ENCODE results near the gene SERPINI1.

The SERPINI1 gene

DNA sequence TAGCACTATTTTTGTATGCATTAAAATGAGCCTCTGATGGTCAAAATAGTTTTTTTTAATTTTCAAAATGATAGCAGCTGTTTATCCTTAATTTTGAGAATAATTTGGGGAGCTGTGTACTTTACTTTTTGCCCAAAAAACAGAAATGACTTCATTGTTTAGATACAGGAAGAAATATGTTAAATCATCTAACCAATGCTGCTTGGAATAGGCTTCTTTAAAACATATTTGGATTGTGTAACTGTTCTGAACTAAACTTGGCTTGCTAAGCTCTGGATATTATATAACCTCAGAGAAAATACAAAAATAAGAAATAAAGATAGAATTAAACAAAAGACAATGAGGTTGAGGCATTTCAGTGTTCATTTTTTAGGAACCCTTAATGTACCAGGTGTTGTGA, 119.3 kb downstream of the SERPINI1 start:
- no peak for DNase-seq

DNA sequence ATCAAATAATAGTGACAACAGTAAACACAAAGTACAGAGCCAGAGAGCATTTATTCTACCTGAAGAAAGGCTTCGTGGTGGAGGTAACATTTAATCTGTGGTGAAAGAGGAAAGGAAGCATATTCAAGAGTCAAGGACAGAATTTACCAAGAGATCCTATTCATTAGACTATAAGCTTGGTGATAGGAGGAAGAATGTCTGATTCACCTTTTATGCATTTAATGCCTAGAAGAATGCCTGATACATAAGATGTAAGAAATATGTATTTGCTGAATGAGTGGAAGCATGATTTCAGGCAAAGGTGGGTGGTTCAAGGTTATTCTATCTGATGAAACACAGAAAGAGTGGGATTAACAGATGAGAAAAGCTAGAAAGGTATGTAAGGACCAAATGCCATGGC, 119.8 kb downstream of the SERPINI1 start:
- no peak for DNase-seq

DNA sequence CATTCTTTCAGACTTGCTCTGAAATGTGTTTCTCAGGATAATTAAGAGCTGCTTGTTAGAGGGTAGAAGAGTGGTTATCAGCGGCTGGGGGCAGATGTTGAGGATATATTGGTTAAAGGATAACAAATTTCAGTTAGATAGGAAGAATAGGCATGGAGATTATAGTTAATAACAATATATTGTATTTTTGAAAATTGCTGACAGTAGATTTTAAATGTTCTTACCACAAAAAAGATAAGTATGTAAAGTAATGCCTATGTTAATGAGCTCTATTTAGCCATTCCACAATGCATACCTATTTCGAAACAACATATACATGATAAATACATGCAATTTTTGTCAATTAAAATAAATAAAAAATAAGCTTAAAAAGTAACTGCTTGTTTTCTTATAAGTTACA, 123.3 kb downstream of the SERPINI1 start:
- no peak for DNase-seq

DNA sequence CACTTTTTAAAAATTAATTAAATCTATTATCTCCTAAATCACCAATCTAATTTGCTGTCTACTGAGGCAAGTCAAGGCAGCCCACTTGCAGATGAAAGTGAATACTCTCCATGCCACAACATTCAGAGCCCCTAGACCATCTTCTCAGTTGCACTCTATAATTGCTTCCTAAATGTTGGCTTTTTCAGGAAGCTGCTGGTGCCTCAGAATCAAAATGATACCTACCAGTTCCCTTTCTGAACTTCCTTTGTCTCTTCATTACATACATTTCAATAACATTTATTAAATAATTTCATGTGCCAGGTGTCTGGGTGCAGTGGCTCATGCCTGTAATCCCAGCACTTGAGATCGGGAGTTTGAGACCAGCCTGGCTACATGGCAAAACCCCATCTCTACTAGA, 124.1 kb downstream of the SERPINI1 start:
- DNase-seq, result no peak

DNA sequence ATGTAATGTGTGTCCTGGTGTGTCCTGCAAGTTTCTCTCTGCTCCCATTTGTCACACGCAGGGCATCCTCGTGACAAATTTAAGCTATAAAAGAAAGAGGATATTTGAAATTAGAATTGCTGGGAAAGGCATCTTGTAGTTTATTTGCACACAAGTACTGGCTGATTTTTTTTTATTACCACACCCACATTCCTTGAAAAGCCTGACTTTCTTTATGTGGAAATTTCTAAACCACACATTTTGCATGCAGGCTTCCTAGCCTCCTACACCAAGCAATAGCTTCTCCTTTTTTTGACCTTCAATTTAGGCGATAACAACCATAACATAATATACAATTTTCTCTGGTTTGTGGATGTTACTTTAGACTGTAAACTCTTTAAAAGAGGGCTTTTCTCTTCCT, 126.1 kb downstream of the SERPINI1 start:
- DNase-seq, result no peak

DNA sequence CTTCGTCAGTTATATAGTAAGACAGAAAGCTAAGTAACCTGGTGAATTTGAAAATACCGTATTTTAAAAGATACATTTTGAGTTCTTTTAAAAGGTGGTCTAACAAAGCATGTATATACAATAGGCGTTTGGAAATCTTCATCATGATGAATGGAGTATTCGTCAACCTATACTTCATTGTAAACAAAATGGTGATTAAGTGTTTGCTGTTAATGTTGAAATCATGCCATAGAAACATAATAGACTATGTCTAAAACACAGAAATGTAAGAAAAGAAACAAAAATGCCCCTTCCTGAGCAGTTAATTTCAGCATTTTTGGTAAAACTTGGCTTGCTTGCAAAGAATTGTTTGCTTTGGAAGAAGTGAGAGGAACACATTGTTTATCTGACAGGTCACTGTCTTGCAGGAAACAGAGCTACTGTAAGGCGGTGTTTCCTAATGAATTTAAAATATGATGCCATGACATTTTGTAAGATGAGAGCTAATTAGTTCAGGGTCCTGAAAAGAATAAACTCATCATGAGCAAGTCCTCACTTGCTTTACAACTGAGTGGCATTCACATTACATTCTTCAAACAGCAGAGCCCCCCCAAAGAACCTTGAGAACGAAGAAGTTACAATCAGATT, 126.7 kb downstream of the SERPINI1 start:
- DNase-seq, result no peak

DNA sequence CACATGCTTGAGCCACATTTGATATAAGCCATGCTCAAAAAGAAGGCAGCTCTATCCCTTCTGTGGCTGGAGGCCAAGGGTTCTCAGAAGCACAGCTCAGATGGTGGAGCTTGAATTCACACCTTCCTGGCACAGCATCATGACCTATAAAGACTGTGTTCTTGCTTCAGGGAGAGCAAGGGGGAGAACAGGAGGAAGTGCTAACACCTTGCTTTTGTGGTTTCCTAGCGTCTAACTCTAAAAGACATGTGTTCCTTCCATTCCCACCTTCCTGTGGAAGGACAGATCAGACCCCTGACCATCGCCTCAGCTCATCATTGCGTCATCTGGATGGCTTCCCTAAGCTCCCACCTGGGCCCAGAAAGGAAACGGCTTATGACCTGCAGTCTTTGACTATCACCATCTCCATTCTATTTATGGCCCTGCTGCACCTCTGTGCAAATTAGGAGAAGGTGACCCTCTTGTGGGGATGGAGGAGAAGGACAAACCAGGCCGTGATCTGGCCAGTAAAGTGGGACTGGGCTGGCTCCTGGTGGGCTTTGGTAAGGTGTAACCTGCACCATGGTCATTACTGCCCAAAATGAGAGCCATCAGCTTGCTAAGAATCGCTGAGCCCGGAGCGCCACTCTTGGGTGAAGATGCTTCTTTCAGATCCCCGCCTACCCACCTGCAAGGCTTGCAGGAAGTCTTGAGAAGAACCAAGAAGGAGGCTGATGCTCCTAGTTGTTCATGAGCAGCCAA, 128.5 kb downstream of the SERPINI1 start:
- no peak for DNase-seq

DNA sequence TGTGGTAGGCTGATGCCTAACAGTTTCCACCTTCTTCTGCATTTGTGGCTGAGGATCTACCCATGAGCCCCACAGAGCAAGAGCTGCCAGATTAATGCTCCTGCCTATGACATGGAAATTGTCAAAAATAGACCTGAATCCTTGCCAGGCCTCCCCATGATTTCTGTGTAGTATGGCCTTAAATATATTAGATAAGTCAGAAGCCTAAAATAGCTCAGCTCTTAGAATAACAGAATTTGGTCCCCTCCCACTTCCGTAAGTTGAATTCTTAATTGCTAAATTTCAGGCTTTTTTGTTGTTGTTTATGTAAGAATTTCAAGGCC, 129.0 kb downstream of the SERPINI1 start:
- DNase-seq, result no peak

DNA sequence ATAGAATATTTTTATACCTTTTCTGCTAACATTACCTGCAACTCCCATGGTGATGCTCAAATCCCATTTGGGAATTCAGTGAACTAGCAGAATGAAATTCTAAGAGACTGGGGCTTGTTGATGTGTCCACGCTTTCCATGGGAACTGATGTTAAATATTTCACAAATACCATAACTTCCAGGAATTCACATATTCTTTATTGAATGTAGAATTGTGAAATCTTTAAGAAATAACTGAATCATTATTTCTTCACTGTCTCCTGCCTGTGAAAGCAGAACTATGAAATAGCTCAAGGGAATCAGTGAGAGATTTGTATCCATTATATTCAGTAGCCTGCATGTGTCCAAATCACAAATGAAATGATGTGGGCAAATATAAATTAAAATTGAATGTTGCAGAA, 130.8 kb downstream of the SERPINI1 start:
- no peak for DNase-seq

DNA sequence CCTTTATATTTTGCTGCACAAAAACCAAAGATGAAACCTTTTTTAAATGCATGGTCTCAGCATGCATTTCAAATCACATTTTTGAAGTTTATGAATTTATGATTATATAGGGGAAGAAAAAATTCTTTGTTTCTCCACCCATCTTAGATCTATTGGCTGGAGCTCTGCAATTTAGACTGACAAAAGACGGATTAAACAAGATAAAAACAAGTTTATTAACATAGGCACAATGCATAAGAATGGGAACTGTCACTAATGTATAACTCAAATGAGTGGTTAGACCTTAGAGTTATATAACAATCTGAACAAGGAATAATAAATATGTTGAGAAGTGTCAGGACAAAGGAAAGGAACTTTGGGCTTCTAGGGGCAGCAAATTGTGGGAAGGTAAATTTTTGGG, 132.5 kb downstream of the SERPINI1 start:
- DNase-seq, result no peak

DNA sequence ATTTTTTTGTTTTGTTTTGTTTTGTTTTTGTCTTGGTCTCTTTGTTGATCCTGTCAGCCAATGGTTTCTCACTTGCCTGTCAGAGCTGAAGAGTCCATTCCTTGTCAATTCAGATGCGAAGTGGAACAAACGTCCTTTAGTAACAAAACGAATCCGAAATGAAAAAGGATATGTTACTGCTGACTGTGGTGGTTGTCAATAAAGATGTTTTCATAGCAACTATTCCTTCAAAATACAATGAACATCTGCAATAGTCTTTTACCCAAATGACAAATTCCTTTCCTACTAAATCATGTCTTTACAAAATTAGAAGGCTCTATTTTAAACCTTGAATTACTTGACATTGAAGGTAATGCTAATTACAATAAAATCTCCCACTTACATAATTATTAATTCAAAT, 134.7 kb downstream of the SERPINI1 start:
- no peak for DNase-seq

DNA sequence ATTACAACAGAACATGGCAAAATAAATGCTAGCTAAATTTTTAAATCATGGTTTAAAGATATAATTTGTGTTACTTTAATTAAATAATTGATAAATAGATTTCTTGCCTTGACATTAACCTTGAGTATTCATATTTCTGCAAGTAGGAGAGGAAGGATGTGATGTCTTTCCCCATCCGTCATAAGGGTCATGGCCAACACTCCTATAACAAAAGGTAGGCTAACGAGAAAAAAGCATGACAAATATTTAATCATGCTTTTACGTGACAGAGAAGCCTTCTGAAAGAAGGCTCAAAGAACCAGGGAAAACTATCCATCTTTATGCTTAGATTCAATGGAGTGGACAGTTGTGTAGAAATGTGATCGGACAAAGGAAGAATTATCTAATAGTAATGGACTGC, 135.2 kb downstream of the SERPINI1 start:
- no peak for DNase-seq

DNA sequence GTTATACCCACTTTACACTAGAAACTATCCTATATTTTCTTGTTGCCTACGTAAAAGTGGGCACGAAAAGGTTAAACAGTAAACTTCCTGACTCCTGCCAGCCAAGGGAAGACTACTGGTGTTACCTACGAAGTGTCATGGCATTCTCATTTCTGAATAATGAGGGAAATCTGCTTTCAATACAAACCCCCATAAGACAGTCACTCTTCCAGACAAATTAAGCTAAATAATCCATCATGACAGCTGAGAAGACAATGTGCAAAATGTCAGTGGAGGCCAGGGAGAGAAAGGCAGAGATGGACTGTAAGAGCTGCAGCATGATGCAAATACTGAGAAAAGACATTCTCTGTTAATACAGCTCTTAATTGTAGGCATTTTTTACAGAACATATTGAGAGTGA, 136.5 kb downstream of the SERPINI1 start:
- no peak for DNase-seq

DNA sequence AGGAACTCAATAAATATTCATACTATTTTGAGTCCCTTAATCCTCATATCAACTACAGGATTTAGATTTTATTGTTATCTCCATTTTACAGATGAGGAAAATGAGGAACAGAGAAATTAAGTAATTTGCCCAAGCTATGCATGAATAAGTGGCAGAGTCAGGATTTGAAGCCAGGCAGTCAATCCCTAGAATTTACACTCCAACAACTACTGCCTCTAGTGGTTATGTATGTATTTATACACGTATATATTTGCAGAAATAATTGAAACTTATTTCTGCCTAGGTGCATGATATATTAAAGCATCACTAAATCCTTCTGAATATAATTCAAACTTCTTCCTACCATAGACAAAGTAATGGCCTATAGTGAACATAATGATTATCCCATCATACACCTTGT, 137.4 kb downstream of the SERPINI1 start:
- no peak for DNase-seq

DNA sequence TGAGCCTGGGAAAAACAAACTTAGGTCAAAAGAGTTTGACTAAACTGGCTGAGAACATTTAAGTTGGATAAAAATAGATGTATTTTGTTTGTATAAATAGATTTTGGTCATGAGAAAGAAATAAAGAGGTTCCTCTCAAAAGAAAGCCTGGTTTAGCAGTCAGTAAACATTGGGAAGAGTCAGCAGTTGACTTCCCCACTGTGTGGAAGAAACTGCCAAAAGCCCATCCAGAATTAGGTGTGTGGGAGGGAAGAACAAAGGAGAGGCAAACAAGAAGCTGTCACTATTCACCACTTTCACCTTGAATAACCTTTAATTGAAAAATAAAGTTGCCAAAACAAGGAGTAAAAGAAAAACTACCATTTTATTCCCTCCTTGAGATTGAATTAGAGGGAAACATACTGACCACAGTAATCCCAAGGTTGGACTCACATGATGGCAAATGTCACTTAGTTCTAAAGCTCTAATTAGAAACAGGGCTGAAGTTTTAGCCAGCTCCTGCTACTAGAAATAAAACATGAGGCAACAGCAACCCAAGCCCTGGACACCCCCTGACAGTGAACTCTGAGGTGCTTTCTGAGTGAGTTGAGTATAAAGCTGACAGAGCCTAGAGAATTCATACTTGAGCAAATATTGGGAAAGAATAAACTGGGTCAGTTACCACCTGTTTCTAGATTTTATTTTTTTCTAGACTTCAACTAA, 139.3 kb downstream of the SERPINI1 start:
- no peak for DNase-seq
